Body of pancreas (tissue), 4 donors: ENCODE measurements around the gene ANAPC2. TPM values are rescaled to one million over a fixed set of nuclear protein-coding genes. Genes with fewer than 3 reads are reported as not detected.

ENCODE experiments used
- ATAC-seq: fragments of 150-250 bp; one replicate; pipeline ENCODE4 v1.9.1; 2016
- DNase-seq, 4 donors: peaks; one replicate each; pipeline ENCODE4 v3.0.0-alpha.2; 2019
- H3K27ac ChIP-seq, 4 donors: fragments of 200-600 bp; sonication (generic); 1 replicate in 3 of 4; 2 replicates in 1 of 4; pipeline versions ENCODE4 v1.5.1 to v1.6.1; 2016 to 2019; ENCODE audit warnings: mild to moderate bottlenecking in 1 of 4, mixed read lengths in 1 of 4, moderate library complexity in 1 of 4
- H3K27me3 ChIP-seq, 2 donors: fragments of 200-600 bp; sonication (generic); one replicate each; pipeline ENCODE4 v1.6.0; 2016; ENCODE audit warnings: mild to moderate bottlenecking in 1 of 2
- H3K36me3 ChIP-seq, 2 donors: fragments of 200-600 bp; sonication (generic); replicated peaks in 1 of 2; 2 replicates each; pipeline ENCODE4 v1.5.1; 2016; ENCODE audit warnings: low read depth in 2 of 2; ENCODE audit not compliant: insufficient read depth in 1 of 2
- H3K4me1 ChIP-seq: fragments of 200-600 bp; sonication (generic); one replicate; pipeline ENCODE4 v1.6.0; 2016
- H3K4me3 ChIP-seq, 2 donors: fragments of 200-600 bp; sonication (generic); 1 replicate in 1 of 2; 2 replicates in 1 of 2; pipeline ENCODE4 v1.5.1; 2016 to 2019
- H3K9me3 ChIP-seq, 3 donors: fragments of 200-600 bp; sonication (generic); 1 replicate in 2 of 3; 2 replicates in 1 of 3; pipeline ENCODE4 v1.5.1; 2016
- CTCF ChIP-seq, 7 experiments: fragments of 450-650 bp in 4 of 7; fragments of 200-600 bp in 3 of 7; sonication (generic) in 3 of 7; IDR thresholded peaks; one replicate each; pipeline ENCODE4 v1.5.1; 2016 to 2019; ENCODE audit warnings: antibody characterized with exemption in 7 of 7
- POLR2A ChIP-seq, 3 donors: fragments of 450-650 bp; IDR thresholded peaks; one replicate each; pipeline ENCODE4 v1.6.1; 2016; ENCODE audit warnings: antibody characterized with exemption in 3 of 3, mild to moderate bottlenecking in 2 of 3
- WGBS, 2 donors: methylation state at CpG; one replicate each; pipeline ENCODE4 v1.1.5; 2017; 5-methylcytosine and 5-hydroxymethylcytosine counted together
- intact Hi-C: fragments of 100-400 bp; cut with DNase I; formaldehyde crosslinking; loops from one replicate; pipeline ENCODE4 v1.15.1; 2023
- total RNA-seq, 2 donors: library from RNA; depleted of rRNA; stranded (reverse); fragments of >200 nt; gene quantifications; one replicate each; pipeline ENCODE4 v1.1.0, GENCODE V29; 2016

Gene ANAPC2
- total RNA-seq, 2 donors from 2014 or later, result 24.1 to 51.7 TPM

GRCh38 chr9:137162505-137163364, 25.6 kb downstream of the ANAPC2 start:
- peak; percentile 60 to 73 (median 68) for DNase-seq

GRCh38 chr9:137161558-137162486, 26.5 kb downstream of the ANAPC2 start:
- Histone ChIP-seq H3K4me3 (no peak overlapping the region), H3K36me3 (no peaks in the 10 kb centered on the region), H3K9me3 (no peaks in the 10 kb centered on the region), H3K4me1 (peaks cover 22% of the 10 kb centered on the region), H3K27ac (no peak overlapping the region), H3K27me3 (peaks cover 0 to 33% of the 10 kb centered on the region in 2 donors)
- intact Hi-C loops, result no loop called here
- 3% methylated on average over 14 to 57 of the region's 71 CpGs for WGBS, 2 donors
- no peak for TF ChIP-seq CTCF (IDR thresholded peaks at IDR 0.05)
- no peak for TF ChIP-seq POLR2A (IDR thresholded peaks at IDR 0.05)
- no peak for ATAC-seq
- DNase-seq, result no peak

More at GRCh38 chr9:137162505-137163364, 25.6 kb downstream of the ANAPC2 start:
- ATAC-seq, result peak; percentile 73
- peaks cover 29% of the 10 kb centered on the region for H3K4me1 ChIP-seq
- H3K36me3 ChIP-seq, result no peaks in the 10 kb centered on the region
- H3K27ac ChIP-seq, result no peak overlapping the region
- no peak overlapping the region for H3K4me3 ChIP-seq
- no peaks in the 10 kb centered on the region for H3K9me3 ChIP-seq
- WGBS, 2 donors, result 8 to 17% methylated on average over 18 to 74 of the region's 74 CpGs
- H3K27me3 ChIP-seq, result peaks cover 0 to 33% of the 10 kb centered on the region in 2 donors
- intact Hi-C loops, result no loop called here
- TF ChIP-seq POLR2A (IDR thresholded peaks at IDR 0.05) (no peak), CTCF (IDR thresholded peaks at IDR 0.05) (peak in 6 of 7 experiments; percentile 7 to 46 (median 38))

- no peak overlapping the region for H3K4me3 ChIP-seq
Measured at GRCh38 chr9:137160716-137161557, 27.4 kb downstream of the ANAPC2 start.

More at GRCh38 chr9:137160716-137161557, 27.4 kb downstream of the ANAPC2 start:
- H3K36me3 ChIP-seq, result no peaks in the 10 kb centered on the region
- no peak for DNase-seq
- no peak for TF ChIP-seq POLR2A (IDR thresholded peaks at IDR 0.05)
- no peak for TF ChIP-seq CTCF (IDR thresholded peaks at IDR 0.05)
- 23 to 26% methylated on average over 26 to 32 of the region's 56 CpGs for WGBS, 2 donors
- peaks cover 28% of the 10 kb centered on the region for H3K4me1 ChIP-seq
- H3K27ac ChIP-seq, result no peak overlapping the region
- H3K27me3 ChIP-seq, result peaks cover 0 to 33% of the 10 kb centered on the region in 2 donors
- intact Hi-C loops, result no loop called here
- ATAC-seq, result no peak
- no peaks in the 10 kb centered on the region for H3K9me3 ChIP-seq
